Endothelial cell of umbilical vein (primary cell): ENCODE data around the gene DNASE2. TPM values are rescaled to one million over a fixed set of nuclear protein-coding genes. Genes with fewer than 3 reads are reported as not detected.

Source experiments
- BruUV-seq: library from RNA; stranded (reverse); fragments of 400-500 nt; replicated peaks from 2 replicates; lab custom pipeline; 2021; lab: Mats Ljungman, UMichigan
- CTCF ChIA-PET: fragments of 300-600, 350-600 bp; sonication (Branson Sonifier 250); formaldehyde crosslinking; loops from one replicate; lab custom pipeline; 2021; ENCODE audit warnings: antibody characterized with exemption, inconsistent platforms; lab: Charles Lee
- POLR2A ChIA-PET: fragments of 300-600, 350-600 bp; sonication (Branson Sonifier 250); formaldehyde crosslinking; loops from one replicate; lab custom pipeline; 2021; ENCODE audit warnings: antibody characterized with exemption, inconsistent platforms; lab: Charles Lee
- DNase-seq: peaks from one replicate; pipeline ENCODE4 v3.0.0-alpha.2; 2011; ENCODE audit warnings: low read depth, low spot score
- FAIRE-seq: peaks from 2 replicates; lab custom pipeline; 2011; peaks lifted over from hg19 to GRCh38; lab: Jason Lieb, UNC
- H2AFZ ChIP-seq: 2 replicates; pipeline ENCODE4 v1.6.0; 2012; ENCODE audit warnings: low read depth, low read length, control low read depth, inconsistent platforms
- H3K27ac ChIP-seq: 2 replicates; pipeline ENCODE4 v1.5.1; 2011; ENCODE audit warnings: low read depth, mild to moderate bottlenecking, control low read depth, low read length, moderate library complexity; ENCODE audit not compliant: insufficient read depth
- H3K27me3 ChIP-seq, 2 experiments: 2 replicates each; pipeline versions ENCODE4 v1.6.0 to v1.6.1; 2011; ENCODE audit warnings: low read length in 2 of 2, mixed read lengths in 1 of 2; ENCODE audit not compliant: control insufficient read depth in 2 of 2, insufficient read depth in 2 of 2
- H3K36me3 ChIP-seq, 2 experiments: 2 replicates in 1 of 2; 3 replicates in 1 of 2; pipeline ENCODE4 v1.5.1; 2011; ENCODE audit warnings: low read length in 2 of 2, mild to moderate bottlenecking in 1 of 2, moderate library complexity in 1 of 2; ENCODE audit not compliant: control insufficient read depth in 2 of 2, insufficient read depth in 2 of 2; ENCODE audit errors: extremely low read depth in 1 of 2
- H3K4me1 ChIP-seq: 3 replicates; pipeline ENCODE4 v1.5.1; 2011; ENCODE audit warnings: mild to moderate bottlenecking, low read length; ENCODE audit not compliant: control insufficient read depth, insufficient read depth; ENCODE audit errors: extremely low read depth
- H3K4me2 ChIP-seq: 2 replicates; pipeline ENCODE4 v1.6.1; 2011; ENCODE audit warnings: low read length, control low read depth, mixed read lengths; ENCODE audit not compliant: insufficient read depth
- H3K4me3 ChIP-seq, 3 experiments: fragments of 200-600 bp in 1 of 3; sonication (generic), shearing (Covaris generic) in 1 of 3; replicated peaks in 1 of 3; 2 replicates each; pipeline ENCODE4 v1.5.1; 2011 to 2016; ENCODE audit warnings: control low read depth in 3 of 3, low read length in 3 of 3, mild to moderate bottlenecking in 2 of 3, inconsistent platforms in 1 of 3, low read depth in 1 of 3, moderate library complexity in 1 of 3; ENCODE audit not compliant: insufficient read depth in 1 of 3
- H3K79me2 ChIP-seq: 2 replicates; pipeline ENCODE4 v1.6.0; 2012; ENCODE audit warnings: low read length, inconsistent platforms; ENCODE audit not compliant: control insufficient read depth, insufficient read depth
- H3K9ac ChIP-seq: replicated peaks from 2 replicates; pipeline ENCODE3; 2011; ENCODE audit warnings: low read length, control low read depth; ENCODE audit not compliant: insufficient read depth; ENCODE audit errors: extremely low read depth
- H3K9me1 ChIP-seq: replicated peaks from 3 replicates; pipeline ENCODE4 v1.6.0; 2011; ENCODE audit warnings: mild to moderate bottlenecking, low read length; ENCODE audit not compliant: control insufficient read depth, insufficient read depth; ENCODE audit errors: extremely low read depth
- H3K9me3 ChIP-seq: replicated peaks from 2 replicates; pipeline ENCODE4 v1.5.1; 2012; ENCODE audit warnings: low read length, inconsistent platforms; ENCODE audit not compliant: control insufficient read depth, insufficient read depth
- H4K20me1 ChIP-seq: replicated peaks from 2 replicates; pipeline ENCODE3; 2011; ENCODE audit warnings: mild to moderate bottlenecking, low read length; ENCODE audit not compliant: control insufficient read depth, insufficient read depth; ENCODE audit errors: extremely low read depth
- EZH2 ChIP-seq: IDR thresholded peaks from 2 replicates; pipeline ENCODE4 v1.6.1; 2012; ENCODE audit warnings: borderline replicate concordance, low read depth, mild to moderate bottlenecking, moderate library complexity, low read length, inconsistent platforms; ENCODE audit not compliant: severe bottlenecking
- POLR2A ChIP-seq: IDR thresholded peaks from 2 replicates; pipeline ENCODE4 v1.6.1; 2012; ENCODE audit warnings: low read depth, mild to moderate bottlenecking, control low read depth, low read length
- dilution Hi-C: fragments of 300-500 bp; cut with MboI; formaldehyde crosslinking; loops from one replicate; pipeline ENCODE4 v1.15.0; 2019; ENCODE audit warnings: low sequenced_read_pairs; ENCODE audit not compliant: extremely low pct_ligation_motif_present
- intact Hi-C: fragments of 100-400 bp; cut with micrococcal nuclease; formaldehyde crosslinking; loops from one replicate; pipeline ENCODE4 v1.10.0; 2022
- polyA plus RNA-seq, 4 experiments: library from polyadenylated mRNA; depleted of rRNA in 3 of 4; stranded (reverse) in 3 of 4; unstranded in 1 of 4; fragments of >200 nt; gene quantifications; 2 replicates each; pipeline versions ENCODE4 v1.2.1 to v1.2.3, GENCODE V29; 2011 to 2012; ENCODE audit warnings: missing spikeins in 1 of 4
- total RNA-seq: library from RNA; stranded (reverse); gene quantifications from 2 replicates; pipeline ENCODE4 v1.2.3, GENCODE V29; 2021
- TF ChIP-seq, protein P1 (sequence below): IDR thresholded peaks from 2 replicates; pipeline ENCODE4 v1.6.1; 2011; ENCODE audit not compliant: insufficient read depth, insufficient read length
- TF ChIP-seq, protein P2 (sequence below), 2 donors: IDR thresholded peaks; 1 replicate in 1 of 2; 2 replicates in 1 of 2; pipeline ENCODE4 v1.5.1; 2011; ENCODE audit warnings: low read length in 2 of 2, mild to moderate bottlenecking in 2 of 2, moderate library complexity in 2 of 2, control low read depth in 1 of 2, inconsistent platforms in 1 of 2, low read depth in 1 of 2; ENCODE audit not compliant: insufficient read depth in 1 of 2; ENCODE audit errors: extremely low read depth in 1 of 2

The DNASE2 gene
- total and polyA plus RNA-seq, 2 donors (not counting 3 experiments of a cell fraction or from before 2014, with no cell fraction given), result 31.3 to 51.9 TPM

DNA sequence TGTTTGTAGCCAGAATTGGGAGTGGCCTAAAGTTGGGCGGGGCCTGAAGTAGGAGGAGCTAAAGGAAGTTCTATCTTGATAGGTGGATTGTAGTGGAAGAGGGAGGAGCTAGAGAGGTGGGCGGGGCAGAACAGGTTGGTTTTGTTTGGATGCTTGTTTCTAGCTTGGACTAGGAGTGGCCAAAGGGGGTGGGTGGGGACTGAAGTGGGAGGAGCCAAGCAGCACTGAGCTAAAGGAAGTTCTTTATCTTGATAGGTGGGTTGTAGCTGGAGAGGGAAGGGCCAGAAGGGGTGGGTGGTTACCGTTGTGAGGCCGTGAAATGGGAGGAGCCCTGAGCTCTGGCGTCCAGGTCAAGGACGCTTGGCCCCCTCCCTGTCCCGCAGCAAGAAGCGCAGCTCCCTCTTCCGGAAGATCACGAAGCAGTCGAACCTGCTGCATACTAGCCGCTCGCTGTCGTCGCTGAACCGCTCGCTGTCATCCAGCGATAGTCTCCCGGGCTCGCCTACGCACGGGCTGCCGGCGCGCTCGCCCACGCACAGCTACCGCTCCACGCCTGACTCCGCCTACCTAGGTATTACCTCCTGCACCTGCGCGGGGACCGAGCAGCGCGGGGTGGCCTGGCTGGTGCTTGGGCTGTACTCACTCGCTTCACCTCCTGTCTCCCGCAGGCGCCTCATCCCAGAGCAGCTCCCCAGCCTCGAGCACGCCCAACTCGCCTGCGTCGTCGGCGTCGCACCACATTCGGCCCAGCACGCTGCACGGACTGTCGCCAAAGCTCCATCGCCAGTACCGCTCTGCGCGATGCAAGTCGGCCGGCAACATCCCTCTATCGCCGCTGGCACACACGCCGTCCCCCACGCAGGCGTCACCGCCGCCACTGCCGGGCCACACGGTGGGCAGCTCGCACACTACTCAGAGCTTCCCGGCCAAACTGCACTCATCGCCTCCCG is 8.0 kb downstream of the DNASE2 start:
- Histone ChIP-seq H3K9me3 (no peaks in the 10 kb centered on the region), H2AFZ (peak overlapping the region; percentile 93), H4K20me1 (no peaks in the 10 kb centered on the region), H3K36me3 (peaks cover 0 to under 1% of the 10 kb centered on the region in 2 experiments), H3K9me1 (no peaks in the 10 kb centered on the region), H3K4me2 (peak overlapping the region; percentile 62), H3K4me3 (peak overlapping the region in 2 of 3 experiments; percentile 17 to 26), H3K27me3 (no peaks in the 10 kb centered on the region), H3K9ac (no peak overlapping the region), H3K27ac (no peak overlapping the region), H3K4me1 (no peaks in the 10 kb centered on the region), H3K79me2 (no peaks in the 10 kb centered on the region)
- CTCF ChIA-PET, result interaction anchor here (0.7 to 3.3 kb wide), 7 partner anchors 8 to 446 kb away, joined by 3 to 14 read pairs (median 4); partner anchors contain the start of gene DNASE2
- peak; percentile 72 for DNase-seq
- dilution Hi-C loops, result no loop called here
- intact Hi-C loops, result no loop called here
- FAIRE-seq, result no peak
- TF ChIP-seq, protein P1, sequence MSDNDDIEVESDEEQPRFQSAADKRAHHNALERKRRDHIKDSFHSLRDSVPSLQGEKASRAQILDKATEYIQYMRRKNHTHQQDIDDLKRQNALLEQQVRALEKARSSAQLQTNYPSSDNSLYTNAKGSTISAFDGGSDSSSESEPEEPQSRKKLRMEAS, result no peak
- TF ChIP-seq EZH2 (no peak), POLR2A (no peak)
- TF ChIP-seq, protein P2, sequence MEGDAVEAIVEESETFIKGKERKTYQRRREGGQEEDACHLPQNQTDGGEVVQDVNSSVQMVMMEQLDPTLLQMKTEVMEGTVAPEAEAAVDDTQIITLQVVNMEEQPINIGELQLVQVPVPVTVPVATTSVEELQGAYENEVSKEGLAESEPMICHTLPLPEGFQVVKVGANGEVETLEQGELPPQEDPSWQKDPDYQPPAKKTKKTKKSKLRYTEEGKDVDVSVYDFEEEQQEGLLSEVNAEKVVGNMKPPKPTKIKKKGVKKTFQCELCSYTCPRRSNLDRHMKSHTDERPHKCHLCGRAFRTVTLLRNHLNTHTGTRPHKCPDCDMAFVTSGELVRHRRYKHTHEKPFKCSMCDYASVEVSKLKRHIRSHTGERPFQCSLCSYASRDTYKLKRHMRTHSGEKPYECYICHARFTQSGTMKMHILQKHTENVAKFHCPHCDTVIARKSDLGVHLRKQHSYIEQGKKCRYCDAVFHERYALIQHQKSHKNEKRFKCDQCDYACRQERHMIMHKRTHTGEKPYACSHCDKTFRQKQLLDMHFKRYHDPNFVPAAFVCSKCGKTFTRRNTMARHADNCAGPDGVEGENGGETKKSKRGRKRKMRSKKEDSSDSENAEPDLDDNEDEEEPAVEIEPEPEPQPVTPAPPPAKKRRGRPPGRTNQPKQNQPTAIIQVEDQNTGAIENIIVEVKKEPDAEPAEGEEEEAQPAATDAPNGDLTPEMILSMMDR (IDR thresholded peaks at IDR 0.05; ENCODE audit: extremely low read depth in 1 of 2, insufficient read depth in 1 of 2, low read depth in 1 of 2, low read length in 2 of 2), result peak in 1 of 2 donors; percentile 4
- BruUV-seq, result no TSS peak
- POLR2A ChIA-PET, result no interaction called here
